ENCODE results near the gene ZNF839. TPM values are rescaled to one million over a fixed set of nuclear protein-coding genes. Genes with fewer than 3 reads are reported as not detected.
A peak's percentile ranks its signal among the peaks of the same experiment; 100 is the strongest.
"Not testable (repeated sequence)": the region's sequence is repeated elsewhere in the genome, so short reads cannot be mapped to it uniquely, and the experiment has no call there.

Gene ZNF839
- polyA plus RNA-seq, 1 experiment = 9.0 TPM

DNA sequence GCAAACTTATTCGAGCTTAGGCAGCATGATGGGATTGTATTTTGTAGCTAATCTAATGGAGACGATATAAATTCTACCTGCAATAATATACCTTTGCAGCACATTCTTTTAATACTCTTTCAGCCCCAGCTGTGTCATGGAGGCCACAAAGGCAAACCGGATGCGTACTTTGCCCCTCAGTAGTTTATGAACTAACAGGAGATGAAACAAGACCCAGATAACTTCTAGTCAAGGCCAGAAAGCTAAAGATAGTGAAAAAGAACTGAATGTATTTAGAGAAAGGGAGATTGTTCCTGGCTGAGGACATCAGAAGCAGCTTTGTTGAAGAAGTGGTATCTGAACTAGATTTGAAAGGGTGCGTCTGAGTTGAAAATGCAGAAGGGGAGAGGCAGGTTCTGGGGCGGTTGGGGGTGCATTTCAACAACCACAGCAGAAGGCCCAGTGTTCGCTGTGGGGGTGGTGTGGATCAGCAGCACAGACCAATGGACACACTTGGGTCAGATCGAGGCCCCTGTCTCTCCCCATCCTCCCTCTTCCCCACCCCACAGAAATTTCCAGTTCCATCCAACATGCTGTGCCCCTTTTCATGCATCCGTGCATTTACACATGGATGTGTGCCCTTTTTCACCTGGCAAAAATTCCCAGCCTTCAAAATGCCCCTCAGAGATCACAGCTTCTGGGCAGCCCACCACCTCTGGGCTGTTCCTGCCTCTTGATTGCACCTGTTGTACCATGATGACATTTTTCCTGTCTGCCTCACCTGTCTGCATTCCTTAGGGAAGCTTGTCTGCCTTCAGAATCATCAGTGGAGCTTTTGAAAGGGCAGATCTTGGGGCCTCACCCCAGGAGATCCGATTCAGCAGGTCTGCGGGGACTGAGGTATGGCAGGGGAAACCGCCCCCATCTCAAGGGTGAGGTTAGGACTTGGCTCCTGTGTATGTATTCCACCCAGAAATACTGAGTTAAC, 2.2 kb downstream of the ZNF839 start:
- ChIA-PET CTCF (interaction anchor here (1.1 to 1.6 kb wide), 4 partner anchors 10 to 360 kb away, joined by 3 to 7 read pairs (median 5); no protein-coding TSS in a partner anchor), POLR2A (no interaction called here)
- Histone ChIP-seq H3K27me3 (ENCODE audit: control insufficient read depth, insufficient read depth, low read length) (no peaks in the 10 kb centered on the region), H3K36me3 (ENCODE audit: control insufficient read depth, insufficient read depth, low read length) (peaks cover 3% of the 10 kb centered on the region), H3K4me3 (ENCODE audit: low read depth, low read length) (no peak overlapping the region)
- DNase-seq (ENCODE audit: low read depth) = no peak
- TF ChIP-seq, protein P1, sequence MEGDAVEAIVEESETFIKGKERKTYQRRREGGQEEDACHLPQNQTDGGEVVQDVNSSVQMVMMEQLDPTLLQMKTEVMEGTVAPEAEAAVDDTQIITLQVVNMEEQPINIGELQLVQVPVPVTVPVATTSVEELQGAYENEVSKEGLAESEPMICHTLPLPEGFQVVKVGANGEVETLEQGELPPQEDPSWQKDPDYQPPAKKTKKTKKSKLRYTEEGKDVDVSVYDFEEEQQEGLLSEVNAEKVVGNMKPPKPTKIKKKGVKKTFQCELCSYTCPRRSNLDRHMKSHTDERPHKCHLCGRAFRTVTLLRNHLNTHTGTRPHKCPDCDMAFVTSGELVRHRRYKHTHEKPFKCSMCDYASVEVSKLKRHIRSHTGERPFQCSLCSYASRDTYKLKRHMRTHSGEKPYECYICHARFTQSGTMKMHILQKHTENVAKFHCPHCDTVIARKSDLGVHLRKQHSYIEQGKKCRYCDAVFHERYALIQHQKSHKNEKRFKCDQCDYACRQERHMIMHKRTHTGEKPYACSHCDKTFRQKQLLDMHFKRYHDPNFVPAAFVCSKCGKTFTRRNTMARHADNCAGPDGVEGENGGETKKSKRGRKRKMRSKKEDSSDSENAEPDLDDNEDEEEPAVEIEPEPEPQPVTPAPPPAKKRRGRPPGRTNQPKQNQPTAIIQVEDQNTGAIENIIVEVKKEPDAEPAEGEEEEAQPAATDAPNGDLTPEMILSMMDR (IDR thresholded peaks at IDR 0.05; ENCODE audit: insufficient read depth, low read depth, low read length) = no peak

DNA sequence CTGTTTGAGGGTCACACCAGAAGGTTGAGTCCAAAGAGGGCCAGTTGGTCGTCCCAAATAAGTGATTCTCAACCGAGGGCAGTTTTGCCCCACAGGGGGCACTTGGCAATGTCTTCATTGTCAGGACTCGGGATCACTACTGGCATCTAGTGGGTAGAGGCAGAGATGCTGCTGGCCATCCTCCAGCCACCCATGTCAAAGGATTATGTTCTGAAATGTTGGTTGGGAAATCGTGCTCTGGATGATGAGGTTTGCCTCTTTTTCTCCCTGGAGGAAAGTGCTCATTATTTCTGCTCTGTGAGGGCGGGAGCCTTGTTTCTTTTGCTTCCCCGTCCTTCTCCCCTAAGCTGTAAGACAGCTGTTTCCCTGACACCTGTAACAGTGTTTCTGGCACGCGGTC, 3.6 kb downstream of the ZNF839 start:
- ChIA-PET POLR2A (no interaction called here), CTCF (interaction anchor here (1.4 to 1.5 kb wide), 2 partner anchors 10 to 34 kb away, joined by 4 to 5 read pairs; no protein-coding TSS in a partner anchor)
- H3K36me3 ChIP-seq (ENCODE audit: control insufficient read depth, insufficient read depth, low read length) = peaks cover 3% of the 10 kb centered on the region
- H3K27me3 ChIP-seq (ENCODE audit: control insufficient read depth, insufficient read depth, low read length) = no peaks in the 10 kb centered on the region
- TF ChIP-seq, protein P1 (IDR thresholded peaks at IDR 0.05; ENCODE audit: insufficient read depth, low read depth, low read length) = peak; percentile 78
- no peak overlapping the region for H3K4me3 ChIP-seq (ENCODE audit: low read depth, low read length)
- DNase-seq (ENCODE audit: low read depth) = peak; percentile 19

DNA sequence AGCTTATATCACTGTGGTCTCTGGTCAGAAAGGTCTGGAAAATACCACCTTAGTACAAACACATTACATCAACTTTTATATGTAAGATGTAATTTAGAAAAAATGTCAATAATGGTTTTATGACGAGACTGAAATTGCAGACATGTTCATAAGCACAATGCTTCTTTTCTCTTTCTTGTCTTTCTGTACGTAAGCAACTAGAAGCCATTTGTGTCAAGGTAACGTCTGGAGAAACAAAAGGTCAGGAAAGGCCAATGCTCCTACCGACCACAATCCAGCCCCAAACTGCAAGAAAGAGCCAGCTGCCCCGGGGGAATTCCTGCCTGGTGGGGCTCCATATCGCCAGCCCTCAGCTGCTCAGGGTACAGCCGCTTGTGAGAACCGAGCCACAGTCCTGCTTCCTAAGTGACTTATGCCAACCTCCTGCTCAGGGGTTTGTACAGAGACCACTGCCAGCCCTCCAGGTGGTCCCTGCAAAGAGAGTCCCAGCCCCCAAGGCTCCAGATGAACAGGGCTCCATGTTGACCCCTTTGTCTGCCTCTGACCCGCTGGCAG, 6.3 kb downstream of the ZNF839 start:
- TF ChIP-seq, protein P1 (IDR thresholded peaks at IDR 0.05; ENCODE audit: insufficient read depth, low read depth, low read length) = no peak
- ChIA-PET CTCF (interaction anchor here (1.1 kb wide), 1 partner anchor 364 kb away, joined by 3 read pairs; no protein-coding TSS in a partner anchor), POLR2A (no interaction called here)
- Histone ChIP-seq H3K27me3 (ENCODE audit: control insufficient read depth, insufficient read depth, low read length) (no peaks in the 10 kb centered on the region), H3K36me3 (ENCODE audit: control insufficient read depth, insufficient read depth, low read length) (peaks cover 3% of the 10 kb centered on the region), H3K4me3 (ENCODE audit: low read depth, low read length) (no peak overlapping the region)
- no peak for DNase-seq (ENCODE audit: low read depth)

DNA sequence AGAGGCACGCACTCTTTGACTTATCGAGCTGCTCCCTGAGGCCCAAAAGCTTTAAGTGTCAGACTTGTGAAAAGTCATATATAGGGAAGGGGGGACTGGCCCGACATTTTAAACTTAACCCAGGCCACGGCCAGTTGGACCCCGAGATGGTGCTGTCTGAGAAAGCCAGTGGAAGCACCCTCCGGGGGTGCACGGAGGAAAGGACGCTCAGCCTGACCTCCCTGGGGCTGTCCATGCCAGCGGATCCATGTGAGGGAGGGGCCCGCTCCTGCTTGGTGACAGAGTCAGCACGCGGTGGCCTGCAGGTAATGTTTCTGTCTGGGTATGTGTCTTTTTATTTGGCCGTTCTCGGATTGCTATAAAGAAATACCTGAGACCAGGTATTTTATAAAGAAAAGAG, 7.0 kb downstream of the ZNF839 start:
- ChIA-PET POLR2A (no interaction called here), CTCF (interaction anchor here (1.1 kb wide), 1 partner anchor 364 kb away, joined by 3 read pairs; no protein-coding TSS in a partner anchor)
- Histone ChIP-seq H3K36me3 (ENCODE audit: control insufficient read depth, insufficient read depth, low read length) (peaks cover 4% of the 10 kb centered on the region), H3K27me3 (ENCODE audit: control insufficient read depth, insufficient read depth, low read length) (no peaks in the 10 kb centered on the region), H3K4me3 (ENCODE audit: low read depth, low read length) (no peak overlapping the region)
- TF ChIP-seq, protein P1 (IDR thresholded peaks at IDR 0.05; ENCODE audit: insufficient read depth, low read depth, low read length) = no peak
- DNase-seq (ENCODE audit: low read depth) = no peak

DNA sequence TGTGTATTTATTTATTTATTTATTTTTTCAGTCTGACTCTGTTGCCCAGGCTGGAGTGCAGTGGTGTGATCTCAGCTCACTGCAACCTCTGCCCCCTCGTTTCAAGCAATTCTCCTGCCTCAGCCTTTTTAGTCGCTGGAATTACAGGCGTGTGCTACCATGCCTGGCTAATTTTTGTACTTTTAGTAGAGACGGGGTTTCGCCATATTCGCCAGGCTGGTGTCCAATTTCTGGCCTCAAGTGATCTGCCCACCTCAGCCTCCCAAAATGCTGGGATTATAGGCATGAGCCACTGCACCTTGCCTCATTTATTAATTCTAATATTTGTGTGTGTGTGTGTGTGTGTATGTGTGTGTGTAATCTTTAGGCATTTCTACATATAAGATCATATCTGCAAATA, 9.8 kb downstream of the ZNF839 start:
- H3K4me3 ChIP-seq (ENCODE audit: low read depth, low read length); DNase-seq (ENCODE audit: low read depth); H3K27me3 ChIP-seq (ENCODE audit: control insufficient read depth, insufficient read depth, low read length); CTCF ChIA-PET; POLR2A ChIA-PET: not testable (repeated sequence)
- peaks cover 11% of the 10 kb centered on the region for H3K36me3 ChIP-seq (ENCODE audit: control insufficient read depth, insufficient read depth, low read length)

Data from BJ (cell line).